ENCODE measurements around the gene NUP133.
"Not testable (repeated sequence)": the region's sequence is repeated elsewhere in the genome, so short reads cannot be mapped to it uniquely, and the experiment has no call there.

NUP133 gene

GRCh38 chr1:229448354-229448753, 59.8 kb downstream of the NUP133 start:
- no peak for DNase-seq

GRCh38 chr1:229447809-229448252, 60.3 kb downstream of the NUP133 start:
- DNase-seq, result no peak

- no peak for DNase-seq
Observed at GRCh38 chr1:229445828-229446227, 62.3 kb downstream of the NUP133 start.

GRCh38 chr1:229440851-229441537, 67.1 kb downstream of the NUP133 start:
- no peak for DNase-seq

- DNase-seq, result no peak
Observed at GRCh38 chr1:229438021-229438420, 70.1 kb downstream of the NUP133 start.

- DNase-seq, result no peak
Observed at GRCh38 chr1:229437443-229437842, 70.7 kb downstream of the NUP133 start.

- DNase-seq, result no peak
Observed at GRCh38 chr1:229436201-229436600, 71.9 kb downstream of the NUP133 start.

- no peak for DNase-seq
Observed at GRCh38 chr1:229434641-229435051, 73.5 kb downstream of the NUP133 start.

- no peak for DNase-seq
Observed at GRCh38 chr1:229434005-229434640, 74.0 kb downstream of the NUP133 start, which contains the start of gene ACTA1. TSS of gene ACTA1 (minus strand) at chr1:229434094. CDS start at chr1:229433115, 979 bp downstream.

GRCh38 chr1:229433364-229434004, 74.7 kb downstream of the NUP133 start:
- no peak for DNase-seq

- DNase-seq, result no peak
Observed at GRCh38 chr1:229432905-229433304, 75.2 kb downstream of the NUP133 start.

GRCh38 chr1:229432116-229432461, 76.1 kb downstream of the NUP133 start:
- DNase-seq, result no peak

- no peak for DNase-seq
Observed at GRCh38 chr1:229431284-229432115, 76.6 kb downstream of the NUP133 start.

- DNase-seq, result no peak
Observed at GRCh38 chr1:229430761-229431283, 77.3 kb downstream of the NUP133 start.

- no peak for DNase-seq
Observed at GRCh38 chr1:229428256-229428655, 79.9 kb downstream of the NUP133 start.

- no peak for DNase-seq
Observed at GRCh38 chr1:229427572-229427971, 80.6 kb downstream of the NUP133 start.

- DNase-seq, result no peak
Observed at GRCh38 chr1:229425564-229426159, 82.5 kb downstream of the NUP133 start.

- DNase-seq, result no peak
Observed at GRCh38 chr1:229420765-229421164, 87.4 kb downstream of the NUP133 start.

GRCh38 chr1:229420224-229420623, 87.9 kb downstream of the NUP133 start:
- DNase-seq, result no peak

GRCh38 chr1:229418586-229418985, 89.6 kb downstream of the NUP133 start:
- DNase-seq, result not testable (repeated sequence)

- DNase-seq, result not testable (repeated sequence)
Observed at GRCh38 chr1:229412810-229413209, 95.3 kb downstream of the NUP133 start.

GRCh38 chr1:229412056-229412455, 96.1 kb downstream of the NUP133 start:
- no peak for DNase-seq

Measured in KG1 (cell line).